ENCODE measurements around the gene ENAH.

GRCh38 chr1:225442123-225442505, 210.8 kb downstream of the ENAH start:
- TF ChIP-seq EP300 (IDR thresholded peaks at IDR 0.05; ENCODE audit: low read length) (no peak), TSHZ1 (CRISPR knock-in tag; IDR thresholded peaks at IDR 0.05) (no peak), ESRRA (IDR thresholded peaks at IDR 0.05; ENCODE audit: borderline replicate concordance, low read depth) (no peak), GABPA (tag; conservative IDR thresholded peaks at IDR 0.05; ENCODE audit: low read depth) (no peak), ZZZ3 (IDR thresholded peaks at IDR 0.05) (no peak)
